GM18526 (cell line): ENCODE measurements around the gene OMA1.

Source experiments
- POLR2A ChIP-seq: IDR thresholded peaks from 3 replicates; pipeline ENCODE4 v1.6.1; 2011; ENCODE audit not compliant: insufficient read length; ENCODE audit errors: extremely low read depth

The OMA1 gene

GRCh38 chr1:58456470-58456869 is 90.1 kb downstream of the OMA1 start:
- no peak for TF ChIP-seq POLR2A

GRCh38 chr1:58454807-58455206 is 91.7 kb downstream of the OMA1 start:
- no peak for TF ChIP-seq POLR2A

- no peak for TF ChIP-seq POLR2A
These were observed 92.1 kb downstream of the OMA1 start for GRCh38 chr1:58454385-58454784.

- no peak for TF ChIP-seq POLR2A
These were observed 94.8 kb downstream of the OMA1 start for GRCh38 chr1:58451560-58452191.

- no peak for TF ChIP-seq POLR2A
These were observed 98.6 kb downstream of the OMA1 start for GRCh38 chr1:58447886-58448285.

- no peak for TF ChIP-seq POLR2A
These were observed 99.5 kb downstream of the OMA1 start for GRCh38 chr1:58447042-58447441.

GRCh38 chr1:58446368-58446767 is 100.2 kb downstream of the OMA1 start:
- no peak for TF ChIP-seq POLR2A

GRCh38 chr1:58443986-58444868 is 102.3 kb downstream of the OMA1 start:
- no peak for TF ChIP-seq POLR2A

- no peak for TF ChIP-seq POLR2A
These were observed 104.4 kb downstream of the OMA1 start for GRCh38 chr1:58442114-58442513.

GRCh38 chr1:58441699-58442098 is 104.8 kb downstream of the OMA1 start:
- no peak for TF ChIP-seq POLR2A

- no peak for TF ChIP-seq POLR2A
These were observed 105.8 kb downstream of the OMA1 start for GRCh38 chr1:58440696-58441095.

GRCh38 chr1:58439946-58440345 is 106.6 kb downstream of the OMA1 start:
- TF ChIP-seq POLR2A, result no peak

GRCh38 chr1:58438468-58438867 is 108.1 kb downstream of the OMA1 start:
- TF ChIP-seq POLR2A, result no peak

GRCh38 chr1:58437623-58438022 is 108.9 kb downstream of the OMA1 start:
- no peak for TF ChIP-seq POLR2A

- TF ChIP-seq POLR2A, result no peak
These were observed 109.8 kb downstream of the OMA1 start for GRCh38 chr1:58436615-58437297.

- TF ChIP-seq POLR2A, result no peak
These were observed 111.2 kb downstream of the OMA1 start for GRCh38 chr1:58435376-58435775.

GRCh38 chr1:58434607-58435006 is 111.9 kb downstream of the OMA1 start:
- no peak for TF ChIP-seq POLR2A

GRCh38 chr1:58434181-58434580 is 112.3 kb downstream of the OMA1 start:
- TF ChIP-seq POLR2A, result no peak
